ENCODE results near the gene FAM163A. TPM values are rescaled to one million over a fixed set of nuclear protein-coding genes. Genes with fewer than 3 reads are reported as not detected.

FAM163A gene
- total RNA-seq, 4 donors from 2014 or later, result 0.16 TPM; not detected in 3

- H3K27ac ChIP-seq, result no peak overlapping the region
- H3K36me3 ChIP-seq, result no peaks in the 10 kb centered on the region
- in situ Hi-C loops (cut with MboI; ENCODE audit: low sequenced_read_pairs in 4 of 4) (no loop called here), intact Hi-C loops (cut with DNase I; ENCODE audit: low total_unique reads) (no loop called here)
- no peak overlapping the region for H3K4me3 ChIP-seq
- TF ChIP-seq POLR2A (IDR thresholded peaks at IDR 0.05), result no peak
- no peak for TF ChIP-seq CTCF (IDR thresholded peaks at IDR 0.05 in 4 of 5, conservative IDR thresholded peaks at IDR 0.05 in 1 of 5)
- H3K27me3 ChIP-seq, result peaks cover 38 to 64% (median 46%) of the 10 kb centered on the region in 3 donors
- H3K4me1 ChIP-seq, result no peaks in the 10 kb centered on the region
- DNase-seq (no peak), ATAC-seq (no peak)
- no peaks in the 10 kb centered on the region for H3K9me3 ChIP-seq
Measured at GRCh38 chr1:179742291-179742690, 800 bp upstream of the FAM163A start.

GRCh38 chr1:179743679-179744400, 749 bp downstream of the FAM163A start:
- Histone ChIP-seq H3K36me3 (no peaks in the 10 kb centered on the region), H3K4me3 (peak overlapping the region; percentile 19 to 53 (median 40)), H3K4me1 (no peaks in the 10 kb centered on the region), H3K27ac (no peak overlapping the region), H3K27me3 (peaks cover 38 to 64% (median 46%) of the 10 kb centered on the region in 3 donors), H3K9me3 (no peaks in the 10 kb centered on the region)
- TF ChIP-seq POLR2A (IDR thresholded peaks at IDR 0.05), result no peak
- no peak for TF ChIP-seq CTCF (IDR thresholded peaks at IDR 0.05 in 4 of 5, conservative IDR thresholded peaks at IDR 0.05 in 1 of 5)
- in situ Hi-C loops (cut with MboI; ENCODE audit: low sequenced_read_pairs in 4 of 4) (no loop called here), intact Hi-C loops (cut with DNase I; ENCODE audit: low total_unique reads) (no loop called here)
- ATAC-seq (no peak), DNase-seq (no peak)

GRCh38 chr1:179744401-179745130, 1.5 kb downstream of the FAM163A start:
- Histone ChIP-seq H3K27ac (no peak overlapping the region), H3K36me3 (no peaks in the 10 kb centered on the region), H3K4me1 (no peaks in the 10 kb centered on the region), H3K9me3 (no peaks in the 10 kb centered on the region), H3K4me3 (peak overlapping the region in 2 of 4 donors; percentile 38 to 53), H3K27me3 (peaks cover 38 to 64% (median 46%) of the 10 kb centered on the region in 3 donors)
- TF ChIP-seq CTCF (IDR thresholded peaks at IDR 0.05 in 4 of 5, conservative IDR thresholded peaks at IDR 0.05 in 1 of 5), result no peak
- TF ChIP-seq POLR2A (IDR thresholded peaks at IDR 0.05), result no peak
- ATAC-seq (no peak), DNase-seq (no peak)
- in situ Hi-C loops (cut with MboI; ENCODE audit: low sequenced_read_pairs in 4 of 4), result no loop called here
- intact Hi-C loops (cut with DNase I; ENCODE audit: low total_unique reads), result no loop called here

- no peak overlapping the region for H3K4me3 ChIP-seq
- TF ChIP-seq POLR2A (IDR thresholded peaks at IDR 0.05) (no peak), CTCF (IDR thresholded peaks at IDR 0.05 in 4 of 5, conservative IDR thresholded peaks at IDR 0.05 in 1 of 5) (no peak)
- DNase-seq (no peak), ATAC-seq (no peak)
- intact Hi-C loops (cut with DNase I; ENCODE audit: low total_unique reads), result no loop called here
- H3K4me1 ChIP-seq, result no peaks in the 10 kb centered on the region
- no peaks in the 10 kb centered on the region for H3K9me3 ChIP-seq
- H3K27ac ChIP-seq, result no peak overlapping the region
- in situ Hi-C loops (cut with MboI; ENCODE audit: low sequenced_read_pairs in 4 of 4), result no loop called here
- peaks cover 38 to 59% (median 43%) of the 10 kb centered on the region in 3 donors for H3K27me3 ChIP-seq
- H3K36me3 ChIP-seq, result no peaks in the 10 kb centered on the region
Measured at GRCh38 chr1:179745131-179745611, 2.1 kb downstream of the FAM163A start.
